K562 (cell line): ENCODE data around the gene PRKD1.

Experiments used
- CTCF ChIP-seq, 3 experiments: IDR thresholded peaks in 2 of 3; conservative IDR thresholded peaks in 1 of 3; 2 replicates each; pipeline ENCODE4 v1.5.1; 2011 to 2012; ENCODE audit warnings: low read length in 3 of 3, mild to moderate bottlenecking in 3 of 3, control low read depth in 2 of 3, improper control_type of control experiment in 1 of 3, inconsistent platforms in 1 of 3, low read depth in 1 of 3, mixed read lengths in 1 of 3, moderate library complexity in 1 of 3; ENCODE audit not compliant: insufficient read depth in 2 of 3
- E2F5 ChIP-seq: sonication (generic); formaldehyde crosslinking; IDR thresholded peaks from 2 replicates; pipeline ENCODE4 v1.8.0; 2022; ENCODE audit warnings: mild to moderate bottlenecking, missing genetic modification reagents
- FOXM1 ChIP-seq, 2 experiments: fragments of 450-650 bp in 1 of 2; sonication (generic) in 1 of 2; formaldehyde crosslinking in 1 of 2; IDR thresholded peaks; 2 replicates each; pipeline versions ENCODE4 v1.6.1 to v1.9.0; 2017 to 2022; ENCODE audit warnings: low read depth in 2 of 2, mild to moderate bottlenecking in 2 of 2, missing genetic modification reagents in 1 of 2, moderate library complexity in 1 of 2
- GTF3C2 ChIP-seq: IDR thresholded peaks from 3 replicates; pipeline ENCODE4 v1.6.1; 2011; ENCODE audit warnings: borderline replicate concordance, mild to moderate bottlenecking, moderate library complexity; ENCODE audit not compliant: insufficient read length; ENCODE audit errors: extremely low read depth
- MTA2 ChIP-seq: fragments of 450-650 bp; IDR thresholded peaks from 2 replicates; pipeline ENCODE4 v1.6.1; 2016; ENCODE audit warnings: low read depth
- RFX5 ChIP-seq: IDR thresholded peaks from 2 replicates; pipeline ENCODE4 v1.6.1; 2011; ENCODE audit warnings: low read depth, mild to moderate bottlenecking, improper control_type of control experiment, low read length
- SNRNP70 ChIP-seq: fragments of 200-400 bp; formaldehyde crosslinking; optimal IDR thresholded peaks from 2 replicates; pipeline ENCODE3; 2017; ENCODE audit warnings: low read depth, low read length
- SP1 ChIP-seq: sonication (generic); formaldehyde crosslinking; IDR thresholded peaks from 2 replicates; pipeline ENCODE4 v1.8.1; 2022; ENCODE audit warnings: mild to moderate bottlenecking, missing genetic modification reagents
- ZBTB49 ChIP-seq: sonication (generic); formaldehyde crosslinking; IDR thresholded peaks from 2 replicates; pipeline ENCODE4 v1.8.0; 2022; ENCODE audit warnings: missing genetic modification reagents, mild to moderate bottlenecking, borderline replicate concordance

- no peak for TF ChIP-seq SNRNP70
- TF ChIP-seq E2F5 (CRISPR knock-in tag): no peak
- TF ChIP-seq FOXM1 (IDR thresholded peaks at IDR 0.05; ENCODE audit: low read depth): no peak
- TF ChIP-seq FOXM1 (CRISPR knock-in tag; IDR thresholded peaks at IDR 0.05; ENCODE audit: low read depth): no peak
- no peak for TF ChIP-seq GTF3C2
- no peak for TF ChIP-seq MTA2
- no peak for TF ChIP-seq RFX5
- no peak for TF ChIP-seq SP1
- no peak for TF ChIP-seq CTCF (IDR thresholded peaks at IDR 0.05 in 2 of 3, conservative IDR thresholded peaks at IDR 0.05 in 1 of 3; ENCODE audit: insufficient read depth in 2 of 3, low read depth in 1 of 3, low read length in 3 of 3)
- TF ChIP-seq ZBTB49 (CRISPR knock-in tag): no peak
Measured at GRCh38 chr14:29717901-29718300, 209.7 kb downstream of the PRKD1 start.
